Thoracic aorta (tissue), 2 donors: ENCODE measurements around the gene IL22RA1. TPM values are rescaled to one million over a fixed set of nuclear protein-coding genes. Genes with fewer than 3 reads are reported as not detected.

Source experiments
- ATAC-seq: fragments of 150-250 bp; one replicate; pipeline ENCODE4 v1.8.0; 2017; ENCODE audit warnings: low read depth; ENCODE audit not compliant: insufficient number of reproducible peaks, low FRiP score
- DNase-seq: peaks from one replicate; pipeline ENCODE4 v3.0.0-alpha.2; 2020; ENCODE audit warnings: low spot score
- H3K27ac ChIP-seq, 2 donors: fragments of 200-600 bp; sonication (generic); 1 replicate in 1 of 2; 2 replicates in 1 of 2; pipeline ENCODE4 v1.5.1; 2016; ENCODE audit warnings: mild to moderate bottlenecking in 2 of 2, moderate library complexity in 2 of 2
- H3K27me3 ChIP-seq: fragments of 200-600 bp; sonication (generic); replicated peaks from 2 replicates; pipeline ENCODE4 v1.6.0; 2016; ENCODE audit warnings: mild to moderate bottlenecking; ENCODE audit not compliant: insufficient read depth
- H3K36me3 ChIP-seq: fragments of 200-600 bp; sonication (generic); one replicate; pipeline ENCODE4 v1.5.1; 2016
- H3K4me1 ChIP-seq, 2 donors: fragments of 200-600 bp; sonication (generic); 1 replicate in 1 of 2; 2 replicates in 1 of 2; pipeline versions ENCODE4 v1.5.1 to v1.6.0; 2016; ENCODE audit warnings: low read depth in 2 of 2, mild to moderate bottlenecking in 1 of 2; ENCODE audit not compliant: control insufficient read depth in 1 of 2
- H3K4me3 ChIP-seq: fragments of 200-600 bp; sonication (generic); 2 replicates; pipeline ENCODE4 v1.5.1; 2016; ENCODE audit warnings: mild to moderate bottlenecking
- H3K9me3 ChIP-seq: fragments of 200-600 bp; sonication (generic); 2 replicates; pipeline ENCODE4 v1.5.1; 2016
- CTCF ChIP-seq: fragments of 200-600 bp; sonication (generic); IDR thresholded peaks from one replicate; pipeline ENCODE4 v1.5.1; 2019; ENCODE audit warnings: antibody characterized with exemption
- total RNA-seq, 2 donors: library from RNA; depleted of rRNA; stranded (reverse); fragments of >200 nt; gene quantifications; one replicate each; pipeline versions ENCODE4 v1.1.0 to v1.2.3, GENCODE V29; 2016

IL22RA1 gene
- total RNA-seq, 2 donors from 2014 or later = 0.14 to 0.21 TPM

- ATAC-seq = no peak
- Histone ChIP-seq H3K9me3 (no peaks in the 10 kb centered on the region), H3K27me3 (no peaks in the 10 kb centered on the region), H3K27ac (no peak overlapping the region), H3K4me1 (no peaks in the 10 kb centered on the region), H3K4me3 (no peak overlapping the region), H3K36me3 (no peaks in the 10 kb centered on the region)
- TF ChIP-seq CTCF = no peak
- no peak for DNase-seq
Measured at GRCh38 chr1:24138476-24139221, 4.3 kb downstream of the IL22RA1 start.

- no peak overlapping the region for H3K4me3 ChIP-seq
- H3K27me3 ChIP-seq = no peaks in the 10 kb centered on the region
- no peak overlapping the region for H3K27ac ChIP-seq
- H3K4me1 ChIP-seq = no peaks in the 10 kb centered on the region
- ATAC-seq = no peak
- DNase-seq = no peak
- H3K9me3 ChIP-seq = no peaks in the 10 kb centered on the region
- no peak for TF ChIP-seq CTCF
- no peaks in the 10 kb centered on the region for H3K36me3 ChIP-seq
Measured at GRCh38 chr1:24136956-24137539, 5.9 kb downstream of the IL22RA1 start.

GRCh38 chr1:24134376-24134775 lies 8.6 kb downstream of the IL22RA1 start:
- Histone ChIP-seq H3K4me1 (no peaks in the 10 kb centered on the region), H3K4me3 (no peak overlapping the region), H3K27me3 (no peaks in the 10 kb centered on the region), H3K36me3 (no peaks in the 10 kb centered on the region), H3K27ac (no peak overlapping the region), H3K9me3 (peaks cover 10% of the 10 kb centered on the region)
- ATAC-seq = no peak
- no peak for TF ChIP-seq CTCF
- DNase-seq = no peak

- H3K4me1 ChIP-seq = no peaks in the 10 kb centered on the region
Measured at GRCh38 chr1:24133819-24134218, 9.1 kb downstream of the IL22RA1 start.

More at GRCh38 chr1:24133819-24134218, 9.1 kb downstream of the IL22RA1 start:
- Histone ChIP-seq H3K27me3 (no peaks in the 10 kb centered on the region), H3K36me3 (no peaks in the 10 kb centered on the region), H3K9me3 (peaks cover 10% of the 10 kb centered on the region), H3K4me3 (no peak overlapping the region), H3K27ac (no peak overlapping the region)
- ATAC-seq (no peak), DNase-seq (no peak)
- TF ChIP-seq CTCF = no peak
